Lung (tissue), 12 donors: ENCODE measurements around the gene CWC27. TPM values are rescaled to one million over a fixed set of nuclear protein-coding genes. Genes with fewer than 3 reads are reported as not detected.
A peak's percentile ranks its signal among the peaks of the same experiment; 100 is the strongest.
"Not testable (repeated sequence)": the region's sequence is repeated elsewhere in the genome, so short reads cannot be mapped to it uniquely, and the experiment has no call there.

ENCODE experiments used
- ATAC-seq: fragments of 200-7000 bp; cut with Tn5 transposase; one replicate; pipeline ENCODE4 v1.9.1; 2020; ENCODE audit warnings: moderate number of reproducible peaks; ENCODE audit not compliant: insufficient read depth, low FRiP score
- DNase-seq, 3 donors: peaks; one replicate each; pipeline ENCODE4 v3.0.0-alpha.2; 2013 to 2017
- H3K27ac ChIP-seq, 2 donors: one replicate each; pipeline ENCODE4 v1.5.1; 2013; ENCODE audit warnings: mild to moderate bottlenecking in 2 of 2, moderate library complexity in 2 of 2, control low read depth in 1 of 2, inconsistent platforms in 1 of 2, low read depth in 1 of 2, low read length in 1 of 2
- H3K27me3 ChIP-seq, 3 donors: one replicate each; pipeline ENCODE4 v1.5.1; 2013; ENCODE audit warnings: low read length in 2 of 3; ENCODE audit not compliant: control insufficient read depth in 3 of 3, insufficient read depth in 3 of 3
- H3K36me3 ChIP-seq, 4 donors: one replicate each; pipeline ENCODE4 v1.5.1; 2013; ENCODE audit warnings: low read length in 4 of 4, mild to moderate bottlenecking in 1 of 4, moderate library complexity in 1 of 4; ENCODE audit not compliant: control insufficient read depth in 4 of 4, insufficient read depth in 4 of 4
- H3K4me1 ChIP-seq, 5 donors: one replicate each; pipeline ENCODE4 v1.5.1; 2013; ENCODE audit warnings: low read length in 5 of 5, mild to moderate bottlenecking in 2 of 5, moderate library complexity in 1 of 5; ENCODE audit not compliant: control insufficient read depth in 5 of 5, insufficient read depth in 5 of 5
- H3K4me3 ChIP-seq: one replicate; pipeline ENCODE4 v1.5.1; 2013; ENCODE audit warnings: mild to moderate bottlenecking, control low read depth, moderate library complexity
- H3K9ac ChIP-seq, 2 donors: one replicate each; pipeline ENCODE4 v1.5.1; 2013; ENCODE audit warnings: low read length in 2 of 2, control low read depth in 1 of 2; ENCODE audit not compliant: insufficient read depth in 1 of 2
- H3K9me3 ChIP-seq, 4 donors: one replicate each; pipeline ENCODE4 v1.5.1; 2013; ENCODE audit warnings: low read length in 3 of 4, mild to moderate bottlenecking in 1 of 4, moderate library complexity in 1 of 4; ENCODE audit not compliant: control insufficient read depth in 4 of 4, insufficient read depth in 3 of 4
- CTCF ChIP-seq: IDR thresholded peaks from 2 replicates; pipeline ENCODE4 v1.5.1; 2012; ENCODE audit warnings: mild to moderate bottlenecking; ENCODE audit errors: control extremely low read depth, extremely low read depth
- WGBS, 2 donors: extraction: QIAGEN DNeasy Blood & Tissue Kit; methylation state at CpG; one replicate each; pipeline ENCODE4 v1.1.7; 2013; 5-methylcytosine and 5-hydroxymethylcytosine counted together
- polyA plus RNA-seq, 2 donors: library from polyadenylated mRNA; stranded (reverse); fragments of 200-250 nt; gene quantifications; one replicate each; pipeline ENCODE4 v1.2.1, GENCODE V29; 2013
- total RNA-seq, 2 donors: library from RNA; depleted of rRNA in 1 of 2; stranded (reverse); fragments of >200 nt in 1 of 2; gene quantifications; one replicate each; pipeline ENCODE4 v1.2.1, GENCODE V29; 2014 to 2021
- donor health status: control.
- donor health status: control.
- donor health status: Bipolar disorder and iron deficiency.
- donor health status: healthy.
- donor health status: DM: yes; HTN: yes; CAD: no.

The CWC27 gene
- total and polyA plus RNA-seq, 4 donors = 12.0 to 21.2 (median 16.7) TPM

- Histone ChIP-seq H3K27ac (no peak overlapping the region), H3K36me3 (peaks cover 0 to 6% (median 0%) of the 10 kb centered on the region in 4 donors), H3K9ac (no peak overlapping the region), H3K9me3 (no peaks in the 10 kb centered on the region), H3K4me1 (peaks cover 0 to 2% (median 0%) of the 10 kb centered on the region in 5 donors), H3K27me3 (no peaks in the 10 kb centered on the region), H3K4me3 (no peak overlapping the region)
- no peak for TF ChIP-seq CTCF
- 82 to 97% methylated on average over 1 of the region's 1 CpG for WGBS, 2 donors
- ATAC-seq = no peak
- DNase-seq = no peak
These were observed 131.1 kb downstream of the CWC27 start for GRCh38 chr5:64899838-64900237.

- ATAC-seq = no peak
These were observed 131.9 kb downstream of the CWC27 start for GRCh38 chr5:64900618-64901017.

GRCh38 chr5:64907399-64907798 lies 138.7 kb downstream of the CWC27 start:
- H3K9ac ChIP-seq, H3K4me3 ChIP-seq, ATAC-seq, DNase-seq, H3K27ac ChIP-seq, H3K4me1 ChIP-seq, H3K27me3 ChIP-seq, H3K36me3 ChIP-seq, H3K9me3 ChIP-seq: not testable (repeated sequence)

More at GRCh38 chr5:64900618-64901017, 131.9 kb downstream of the CWC27 start:
- no peaks in the 10 kb centered on the region for H3K27me3 ChIP-seq
- no peak for TF ChIP-seq CTCF
- no peak overlapping the region for H3K27ac ChIP-seq
- H3K9me3 ChIP-seq = no peaks in the 10 kb centered on the region
- 84 to 86% methylated on average over 2 of the region's 2 CpGs for WGBS, 2 donors
- peaks cover 0 to 6% (median 0%) of the 10 kb centered on the region in 4 donors for H3K36me3 ChIP-seq
- no peaks in the 10 kb centered on the region for H3K4me1 ChIP-seq
- no peak overlapping the region for H3K4me3 ChIP-seq
- no peak overlapping the region for H3K9ac ChIP-seq
- DNase-seq = peak in 1 of 3 donors; percentile 7

- DNase-seq = no peak
- Histone ChIP-seq H3K9me3 (peaks cover 0 to 8% (median 2%) of the 10 kb centered on the region in 4 donors), H3K9ac (no peak overlapping the region), H3K4me1 (no peaks in the 10 kb centered on the region), H3K27me3 (no peaks in the 10 kb centered on the region), H3K36me3 (peaks cover 0 to 6% (median under 1%) of the 10 kb centered on the region in 4 donors), H3K4me3 (no peak overlapping the region), H3K27ac (no peak overlapping the region)
- TF ChIP-seq CTCF = no peak
- 84 to 95% methylated on average over 5 of the region's 5 CpGs for WGBS, 2 donors
- no peak for ATAC-seq
These were observed 145.7 kb downstream of the CWC27 start for GRCh38 chr5:64914396-64914795.
